Measurements from ENCODE around the gene PKD2L2.
A peak's percentile ranks its signal among the peaks of the same experiment; 100 is the strongest.
"Not testable (repeated sequence)": the region's sequence is repeated elsewhere in the genome, so short reads cannot be mapped to it uniquely, and the experiment has no call there.

PKD2L2 gene

DNA sequence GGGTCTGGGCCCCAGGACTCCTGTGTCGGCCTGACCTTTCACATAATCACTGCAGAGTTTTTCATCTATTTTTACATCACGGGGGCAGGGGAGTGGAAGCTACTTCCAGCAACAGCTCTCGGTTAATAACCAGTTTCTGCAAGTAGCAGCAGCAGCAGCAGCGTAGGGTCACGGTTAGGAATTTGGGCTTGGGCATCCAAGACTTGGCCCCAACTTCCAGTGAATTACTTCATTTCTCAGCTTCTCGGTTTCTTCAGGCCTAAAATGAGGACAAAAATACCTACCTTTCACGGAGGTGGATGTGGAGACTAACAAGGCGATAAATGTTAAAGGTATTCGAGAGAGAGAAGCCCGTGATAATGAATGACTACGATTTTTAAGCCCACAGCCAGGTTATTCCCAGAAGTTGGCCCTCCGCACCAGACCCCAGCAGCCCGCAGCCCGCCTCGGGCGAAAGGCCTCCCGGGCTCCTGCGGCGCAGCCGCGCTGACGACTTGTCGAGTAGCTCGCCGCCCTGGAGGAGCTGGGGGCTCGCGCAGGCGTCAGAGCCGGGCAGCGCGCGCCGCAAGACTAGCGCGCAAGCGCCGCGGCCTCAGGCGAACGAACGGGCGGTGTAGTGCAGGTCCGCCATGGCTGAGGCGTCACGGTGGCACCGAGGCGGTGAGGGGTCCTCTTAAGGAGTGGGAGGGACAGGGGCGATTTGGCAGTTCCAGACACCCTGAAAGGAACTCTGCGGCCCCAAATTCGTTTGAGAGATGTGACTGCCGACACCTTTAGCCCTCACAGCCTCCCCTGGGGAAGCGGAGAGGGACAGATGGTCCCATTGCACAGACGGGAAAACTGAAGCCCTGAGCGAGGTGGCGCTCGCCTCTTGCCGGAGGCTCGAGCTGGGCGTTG lies at the start of gene PKD2L2:
Gene PKD2L2, plus strand, starts transcription at position 595 of the 897 bp plus-strand sequence. Its CDS starts 35 bp downstream, at position 630.
- DNase-seq (ENCODE audit: low read depth in 2 of 2), result peak; percentile 76 to 77

- DNase-seq (ENCODE audit: low read depth in 2 of 2), result no peak
Measured at GRCh38 chr5:137842296-137842695, 47.0 kb upstream of the PKD2L2 start.

- no peak for DNase-seq (ENCODE audit: low read depth in 2 of 2)
Measured at GRCh38 chr5:137843676-137844299, 45.5 kb upstream of the PKD2L2 start.

GRCh38 chr5:137845472-137845871 lies 43.8 kb upstream of the PKD2L2 start:
- DNase-seq (ENCODE audit: low read depth in 2 of 2), result no peak

DNA sequence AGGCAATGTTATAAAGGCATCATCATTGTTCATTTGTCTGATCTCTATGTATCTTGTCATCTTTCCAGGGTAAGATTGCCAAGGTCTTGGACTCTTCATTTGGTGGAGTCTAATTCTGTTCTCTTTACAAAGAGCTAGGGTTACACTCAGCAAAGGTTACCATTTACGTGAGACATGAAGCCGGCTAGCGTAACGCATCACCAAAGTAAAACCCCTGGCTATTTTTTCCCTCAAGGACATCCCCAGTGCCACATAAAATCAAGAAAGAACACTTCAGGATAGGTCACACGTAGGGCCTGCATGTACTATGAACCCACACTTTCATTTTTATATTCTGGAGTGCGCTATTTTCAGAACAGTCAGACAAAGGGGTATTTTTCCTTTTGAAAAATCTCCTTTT lies 41.6 kb upstream of the PKD2L2 start:
- DNase-seq (ENCODE audit: low read depth in 2 of 2), result no peak

DNA sequence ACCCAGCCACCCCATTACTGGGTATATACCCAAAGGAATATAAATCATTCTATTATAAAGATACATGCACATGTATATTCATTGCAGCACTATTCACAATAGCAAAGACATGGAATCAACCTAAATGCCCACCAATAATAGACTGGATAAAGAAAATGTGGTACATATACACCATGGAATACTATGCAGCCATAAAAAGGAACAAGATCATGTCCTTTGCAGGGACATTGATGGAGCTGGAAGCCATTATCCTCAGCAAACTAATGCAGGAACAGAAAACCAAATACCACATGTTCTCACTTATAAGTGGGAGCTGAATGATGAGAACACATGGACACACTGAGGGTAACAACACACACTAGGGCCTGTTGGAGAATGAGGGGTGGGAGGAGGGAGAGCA lies 36.1 kb upstream of the PKD2L2 start:
- not testable (repeated sequence) for DNase-seq (ENCODE audit: low read depth in 2 of 2)

DNA sequence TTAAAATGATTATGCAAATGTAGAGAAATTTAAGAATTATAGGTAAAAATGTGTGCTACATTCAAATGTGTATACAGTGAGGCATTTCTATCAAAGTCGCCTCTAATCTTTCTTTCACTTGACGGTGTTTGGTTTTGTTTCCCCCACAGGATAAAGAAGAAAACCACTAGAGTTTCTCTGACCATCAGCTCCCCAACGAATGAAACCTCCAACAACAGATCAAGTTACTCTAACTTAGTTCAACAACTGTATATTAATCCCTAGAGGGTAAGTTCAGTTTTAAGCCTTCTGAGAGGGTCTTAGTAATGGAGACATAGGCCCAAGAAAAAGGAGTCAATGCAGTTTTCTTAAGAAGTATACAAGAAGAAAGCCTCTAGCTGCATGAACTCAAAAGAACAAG lies 33.1 kb upstream of the PKD2L2 start:
- no peak for DNase-seq (ENCODE audit: low read depth in 2 of 2)

- no peak for DNase-seq (ENCODE audit: low read depth in 2 of 2)
Measured at GRCh38 chr5:137856916-137857862, 32.1 kb upstream of the PKD2L2 start.

- DNase-seq (ENCODE audit: low read depth in 2 of 2), result no peak
Measured at GRCh38 chr5:137858223-137858916, 30.9 kb upstream of the PKD2L2 start.

- DNase-seq (ENCODE audit: low read depth in 2 of 2), result no peak
Measured at GRCh38 chr5:137858954-137859353, 30.3 kb upstream of the PKD2L2 start.

GRCh38 chr5:137862251-137862650 lies 27.0 kb upstream of the PKD2L2 start:
- no peak for DNase-seq (ENCODE audit: low read depth in 2 of 2)

GRCh38 chr5:137863653-137864052 lies 25.6 kb upstream of the PKD2L2 start:
- not testable (repeated sequence) for DNase-seq (ENCODE audit: low read depth in 2 of 2)

DNA sequence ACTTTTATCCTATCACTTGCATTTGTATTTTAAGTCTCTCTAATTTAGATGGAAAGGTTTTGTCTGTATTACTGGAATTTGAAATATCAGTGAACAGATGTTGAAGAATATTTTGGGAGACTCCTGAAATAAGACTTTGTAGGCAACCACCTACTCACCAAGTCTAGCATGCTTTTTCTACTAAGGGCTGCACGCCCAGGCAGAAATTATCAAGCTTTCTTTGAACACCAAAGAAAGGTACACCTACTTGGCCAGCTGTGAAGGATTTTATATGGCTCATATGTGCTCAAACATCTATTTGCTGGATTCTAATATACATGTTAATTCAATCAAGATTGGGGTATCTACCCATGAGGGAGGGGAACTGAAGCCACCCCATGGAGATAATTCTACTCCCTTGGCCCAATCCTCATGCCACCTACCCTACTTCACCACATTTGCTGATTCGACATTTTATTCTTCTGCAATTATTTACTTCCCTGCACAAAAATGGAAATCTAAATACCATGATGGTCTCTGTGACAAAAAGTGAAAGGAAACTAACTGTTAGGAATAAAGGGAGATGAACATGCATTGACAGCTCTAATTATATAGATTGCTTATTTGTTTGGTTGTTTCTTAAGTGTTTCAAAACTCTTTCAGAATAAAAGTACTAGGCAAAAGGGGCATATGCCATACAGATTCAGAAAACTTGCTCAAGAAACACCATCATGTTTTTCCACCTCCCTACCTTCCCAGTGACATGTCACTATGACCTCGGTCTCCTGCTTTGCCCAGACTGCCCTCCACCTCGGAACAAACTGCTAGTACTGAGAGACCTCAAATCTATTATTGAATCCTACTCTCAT lies 22.5 kb upstream of the PKD2L2 start:
- no peak for DNase-seq (ENCODE audit: low read depth in 2 of 2)

- no peak for DNase-seq (ENCODE audit: low read depth in 2 of 2)
Measured at GRCh38 chr5:137867664-137868063, 21.6 kb upstream of the PKD2L2 start, which contains the start of gene MYOT. MYOT (plus strand) TSS chr5:137867860; CDS start chr5:137870652, 2,792 bp downstream.

DNA sequence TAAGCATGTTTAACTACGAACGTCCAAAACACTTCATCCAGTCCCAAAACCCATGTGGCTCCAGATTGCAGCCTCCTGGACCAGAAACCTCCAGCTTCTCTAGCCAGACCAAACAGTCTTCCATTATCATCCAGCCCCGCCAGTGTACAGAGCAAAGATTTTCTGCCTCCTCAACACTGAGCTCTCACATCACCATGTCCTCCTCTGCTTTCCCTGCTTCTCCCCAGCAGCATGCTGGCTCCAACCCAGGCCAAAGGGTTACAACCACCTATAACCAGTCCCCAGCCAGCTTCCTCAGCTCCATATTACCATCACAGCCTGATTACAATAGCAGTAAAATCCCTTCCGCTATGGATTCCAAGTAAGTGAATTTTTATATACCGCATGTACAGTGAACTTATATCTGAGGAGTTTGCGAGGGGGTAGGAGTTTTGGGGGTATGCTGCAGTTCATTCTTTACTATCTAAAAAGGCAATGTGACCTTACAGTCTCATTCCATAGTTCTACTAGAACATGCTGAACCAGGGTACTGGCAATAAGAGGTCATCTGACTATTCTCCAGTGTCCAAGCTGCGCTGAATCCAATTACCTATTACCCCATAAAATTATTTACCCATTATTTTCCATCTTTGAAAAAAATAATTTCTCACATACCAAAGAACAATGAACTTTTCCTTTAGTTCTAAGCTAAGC lies 18.5 kb upstream of the PKD2L2 start:
- DNase-seq (ENCODE audit: low read depth in 2 of 2), result no peak

DNA sequence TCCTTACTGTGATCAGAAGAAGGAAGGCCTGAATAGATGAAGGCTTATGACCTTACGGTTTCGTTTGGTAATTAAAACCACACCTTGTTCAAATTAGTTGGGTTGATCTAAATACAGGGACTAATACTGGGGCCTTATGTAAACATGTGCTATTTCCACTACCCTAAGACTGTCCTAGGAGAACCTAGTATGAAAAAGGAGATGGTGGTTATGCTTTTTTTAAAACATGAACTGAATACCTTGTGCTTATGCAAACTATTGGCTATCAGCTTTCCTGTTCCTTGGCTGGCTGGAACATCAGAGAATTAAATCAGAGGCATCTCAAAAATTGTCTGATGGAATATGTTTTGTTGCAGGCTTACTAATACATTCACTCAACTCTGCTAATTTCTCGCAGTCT lies 17.7 kb upstream of the PKD2L2 start:
- DNase-seq (ENCODE audit: low read depth in 2 of 2), result no peak

GRCh38 chr5:137872466-137872865 lies 16.8 kb upstream of the PKD2L2 start:
- DNase-seq (ENCODE audit: low read depth in 2 of 2), result no peak

- DNase-seq (ENCODE audit: low read depth in 2 of 2), result no peak
Measured at GRCh38 chr5:137876101-137876500, 13.2 kb upstream of the PKD2L2 start.

DNA sequence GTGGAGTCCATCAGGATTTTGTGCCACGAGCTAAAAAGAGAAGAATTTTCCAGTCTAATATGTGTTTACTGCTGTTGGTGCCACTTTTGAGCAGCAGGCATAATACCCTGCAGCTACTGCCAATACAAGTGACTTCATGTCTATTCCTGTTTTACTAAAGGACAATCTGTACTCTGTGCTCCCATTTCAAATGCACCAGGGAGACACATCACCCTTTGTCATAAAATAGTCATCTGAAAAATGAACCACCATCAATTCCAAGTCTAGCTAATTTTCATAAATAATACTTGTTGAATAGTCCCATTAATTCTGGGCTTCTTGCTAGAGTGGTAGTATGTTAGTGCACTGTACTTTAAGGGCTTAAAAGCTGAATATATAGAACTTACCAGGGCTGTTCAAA lies 8.9 kb upstream of the PKD2L2 start:
- DNase-seq (ENCODE audit: low read depth in 2 of 2), result no peak

DNA sequence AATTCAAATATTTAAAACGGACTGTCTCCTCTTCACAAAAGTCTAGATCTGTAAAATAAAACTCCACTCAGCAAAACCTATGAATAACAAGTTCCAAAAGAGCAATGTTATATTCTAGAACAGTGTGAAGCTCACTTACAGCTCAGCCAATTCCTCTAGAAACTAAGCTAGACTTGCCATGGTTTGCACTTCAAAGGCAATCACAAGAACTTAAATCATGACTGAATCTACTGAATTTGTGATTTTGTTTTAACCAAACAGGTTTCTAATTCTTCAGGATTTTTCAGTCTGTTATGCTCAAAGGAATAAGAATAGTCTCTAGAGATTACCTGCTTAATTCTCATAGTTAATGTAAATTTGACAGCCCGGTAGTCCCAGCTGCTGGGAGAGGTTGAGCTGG lies 1.4 kb upstream of the PKD2L2 start:
- DNase-seq (ENCODE audit: low read depth in 2 of 2), result no peak

Measured in stimulated activated CD8-positive, alpha-beta memory T cell treated with anti-CD3 and anti-CD28 coated beads, Interleukin-2, amount 100 ng/mL, for 48 hours (primary cell).